DOHH2 (cell line): ENCODE results near the gene MUSK.

Experiments
- H3F3A ChIP-seq: fragments of 200-600 bp; sonication (generic), shearing (Covaris generic); 2 replicates; pipeline ENCODE4 v1.6.0; 2016; ENCODE audit warnings: antibody characterized with exemption, mild to moderate bottlenecking; ENCODE audit not compliant: control insufficient read depth, insufficient read depth
- H3K27ac ChIP-seq: fragments of 200-600 bp; sonication (generic); 2 replicates; pipeline ENCODE4 v1.5.1; 2014; ENCODE audit warnings: low read depth, mild to moderate bottlenecking, low read length, moderate library complexity
- H3K27me3 ChIP-seq: fragments of 200-600 bp; sonication (generic); 2 replicates; pipeline ENCODE4 v1.6.1; 2014; ENCODE audit warnings: mild to moderate bottlenecking, low read length, mixed read lengths; ENCODE audit not compliant: control insufficient read depth
- H3K36me3 ChIP-seq: fragments of 200-600 bp; sonication (generic); 2 replicates; pipeline ENCODE4 v1.6.1; 2014; ENCODE audit warnings: mild to moderate bottlenecking, low read length, moderate library complexity, mixed read lengths; ENCODE audit not compliant: control insufficient read depth
- H3K4me1 ChIP-seq: fragments of 200-600 bp; sonication (generic); 2 replicates; pipeline ENCODE4 v1.6.1; 2014; ENCODE audit warnings: mild to moderate bottlenecking, low read length, mixed read lengths; ENCODE audit not compliant: control insufficient read depth
- H3K4me2 ChIP-seq: fragments of 200-600 bp; sonication (generic); 2 replicates; pipeline ENCODE4 v1.6.0; 2014; ENCODE audit warnings: mild to moderate bottlenecking, low read length, moderate library complexity
- H3K4me3 ChIP-seq: fragments of 200-600 bp; sonication (generic); 2 replicates; pipeline ENCODE4 v1.5.1; 2014; ENCODE audit warnings: mild to moderate bottlenecking, low read length, mixed read lengths
- H3K79me2 ChIP-seq: fragments of 200-600 bp; sonication (generic); 2 replicates; pipeline ENCODE4 v1.6.1; 2014; ENCODE audit warnings: mild to moderate bottlenecking, low read length, mixed read lengths; ENCODE audit not compliant: control insufficient read depth
- H3K9me2 ChIP-seq: fragments of 200-600 bp; sonication (generic); replicated peaks from 2 replicates; pipeline ENCODE4 v1.6.1; 2014; ENCODE audit warnings: mild to moderate bottlenecking, low read length, mixed read lengths; ENCODE audit not compliant: control insufficient read depth
- H3K9me3 ChIP-seq: fragments of 200-600 bp; sonication (generic); 2 replicates; pipeline ENCODE4 v1.6.1; 2014; ENCODE audit warnings: antibody characterized with exemption, low read length, mixed read lengths; ENCODE audit not compliant: control insufficient read depth, insufficient read depth
- H4K20me1 ChIP-seq: fragments of 200-600 bp; sonication (generic); 2 replicates; pipeline ENCODE4 v1.6.0; 2014; ENCODE audit warnings: low read depth, mild to moderate bottlenecking, antibody characterized with exemption, low read length, moderate library complexity; ENCODE audit not compliant: control insufficient read depth, insufficient read depth
- CTCF ChIP-seq: fragments of 200-600 bp; sonication (generic); IDR thresholded peaks from one replicate; pipeline ENCODE4 v1.5.1; 2014; ENCODE audit warnings: antibody characterized with exemption, mild to moderate bottlenecking, low read depth, low read length; ENCODE audit not compliant: poor library complexity, severe bottlenecking
- EZH2phosphoT487 ChIP-seq: fragments of 200-600 bp; sonication (generic); IDR thresholded peaks from 2 replicates; pipeline ENCODE4 v1.6.1; 2017; ENCODE audit warnings: borderline replicate concordance, mild to moderate bottlenecking, antibody characterized with exemption, low read length, moderate library complexity, mixed read lengths

The MUSK gene

GRCh38 chr9:110776221-110776620 is 107.6 kb downstream of the MUSK start:
- TF ChIP-seq CTCF (no peak), EZH2phosphoT487 (no peak)
- H3K4me2 ChIP-seq, result no peak overlapping the region
- H3K27me3 ChIP-seq, result no peaks in the 10 kb centered on the region
- no peak overlapping the region for H3K4me3 ChIP-seq
- no peaks in the 10 kb centered on the region for H3K9me3 ChIP-seq
- no peaks in the 10 kb centered on the region for H3K4me1 ChIP-seq
- H3K27ac ChIP-seq, result no peak overlapping the region
- H3K79me2 ChIP-seq, result no peaks in the 10 kb centered on the region
- no peaks in the 10 kb centered on the region for H4K20me1 ChIP-seq
- no peaks in the 10 kb centered on the region for H3F3A ChIP-seq
- H3K9me2 ChIP-seq, result no peaks in the 10 kb centered on the region
- no peaks in the 10 kb centered on the region for H3K36me3 ChIP-seq

GRCh38 chr9:110777196-110777875 is 108.7 kb downstream of the MUSK start:
- Histone ChIP-seq H3K79me2 (no peaks in the 10 kb centered on the region), H3K36me3 (no peaks in the 10 kb centered on the region), H3K27me3 (no peaks in the 10 kb centered on the region), H4K20me1 (no peaks in the 10 kb centered on the region), H3F3A (no peaks in the 10 kb centered on the region), H3K4me2 (no peak overlapping the region), H3K9me3 (no peaks in the 10 kb centered on the region), H3K4me1 (no peaks in the 10 kb centered on the region), H3K27ac (no peak overlapping the region), H3K4me3 (no peak overlapping the region), H3K9me2 (no peaks in the 10 kb centered on the region)
- TF ChIP-seq CTCF (no peak), EZH2phosphoT487 (no peak)

GRCh38 chr9:110777876-110778215 is 109.3 kb downstream of the MUSK start:
- Histone ChIP-seq H3K4me3 (no peak overlapping the region), H3K79me2 (no peaks in the 10 kb centered on the region), H3K27ac (no peak overlapping the region), H3K4me2 (no peak overlapping the region), H3K9me2 (no peaks in the 10 kb centered on the region), H3K36me3 (no peaks in the 10 kb centered on the region), H4K20me1 (no peaks in the 10 kb centered on the region), H3K4me1 (no peaks in the 10 kb centered on the region), H3K27me3 (no peaks in the 10 kb centered on the region), H3F3A (no peaks in the 10 kb centered on the region), H3K9me3 (no peaks in the 10 kb centered on the region)
- TF ChIP-seq EZH2phosphoT487, result no peak
- TF ChIP-seq CTCF, result no peak

GRCh38 chr9:110782701-110783100 is 114.1 kb downstream of the MUSK start:
- Histone ChIP-seq H3K9me2 (no peaks in the 10 kb centered on the region), H3K9me3 (no peaks in the 10 kb centered on the region), H4K20me1 (no peaks in the 10 kb centered on the region), H3K4me2 (no peak overlapping the region), H3K27ac (no peak overlapping the region), H3K4me1 (no peaks in the 10 kb centered on the region), H3K36me3 (no peaks in the 10 kb centered on the region), H3K4me3 (no peak overlapping the region), H3K27me3 (no peaks in the 10 kb centered on the region), H3K79me2 (no peaks in the 10 kb centered on the region), H3F3A (no peaks in the 10 kb centered on the region)
- TF ChIP-seq EZH2phosphoT487, result no peak
